ENCODE results near the gene SH3BP4.

The SH3BP4 gene

DNA sequence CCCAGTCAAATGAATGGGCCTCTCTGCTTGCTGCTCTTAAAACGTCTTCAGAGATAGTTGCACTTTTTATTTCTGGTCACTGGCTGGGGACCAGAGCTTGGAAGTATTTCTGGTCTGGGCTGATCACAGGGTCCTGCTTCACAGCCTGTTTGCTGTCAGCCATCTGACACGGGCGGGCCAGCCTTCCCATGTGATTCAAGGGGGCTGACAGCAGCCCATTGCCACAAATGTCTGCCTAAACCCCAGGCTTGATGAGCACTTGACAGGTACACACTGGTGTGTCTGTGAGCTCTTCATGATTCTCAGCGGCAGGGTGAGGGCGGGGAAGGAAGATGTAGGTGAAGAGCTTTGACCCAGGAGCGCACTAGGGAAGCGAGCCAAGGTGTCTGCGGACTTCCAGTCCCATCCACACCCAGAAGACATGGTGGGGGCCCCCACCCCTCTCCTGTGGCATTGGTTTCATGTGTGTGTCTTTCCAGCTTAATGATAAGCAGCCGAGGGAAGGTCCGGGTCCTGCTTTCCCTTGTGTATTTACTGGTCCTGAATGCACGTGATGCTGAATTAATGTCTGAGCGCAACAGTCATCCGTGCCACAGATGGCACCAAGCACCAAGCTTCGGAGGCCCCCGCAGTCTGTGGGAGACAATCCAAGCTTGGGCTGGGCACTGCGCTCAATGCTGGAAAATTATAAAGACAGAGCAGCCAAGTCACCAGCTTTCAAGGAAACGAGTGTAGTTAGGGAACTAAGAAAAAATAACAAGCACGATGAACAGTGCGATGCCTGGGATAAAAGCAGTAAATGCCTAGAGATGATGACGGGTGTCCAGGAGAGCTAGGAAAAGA is 73.3 kb downstream of the SH3BP4 start:
- TF ChIP-seq EZH2phosphoT487 (conservative IDR thresholded peaks at IDR 0.05; ENCODE audit: low read length) = no peak
- TF ChIP-seq, protein P1, sequence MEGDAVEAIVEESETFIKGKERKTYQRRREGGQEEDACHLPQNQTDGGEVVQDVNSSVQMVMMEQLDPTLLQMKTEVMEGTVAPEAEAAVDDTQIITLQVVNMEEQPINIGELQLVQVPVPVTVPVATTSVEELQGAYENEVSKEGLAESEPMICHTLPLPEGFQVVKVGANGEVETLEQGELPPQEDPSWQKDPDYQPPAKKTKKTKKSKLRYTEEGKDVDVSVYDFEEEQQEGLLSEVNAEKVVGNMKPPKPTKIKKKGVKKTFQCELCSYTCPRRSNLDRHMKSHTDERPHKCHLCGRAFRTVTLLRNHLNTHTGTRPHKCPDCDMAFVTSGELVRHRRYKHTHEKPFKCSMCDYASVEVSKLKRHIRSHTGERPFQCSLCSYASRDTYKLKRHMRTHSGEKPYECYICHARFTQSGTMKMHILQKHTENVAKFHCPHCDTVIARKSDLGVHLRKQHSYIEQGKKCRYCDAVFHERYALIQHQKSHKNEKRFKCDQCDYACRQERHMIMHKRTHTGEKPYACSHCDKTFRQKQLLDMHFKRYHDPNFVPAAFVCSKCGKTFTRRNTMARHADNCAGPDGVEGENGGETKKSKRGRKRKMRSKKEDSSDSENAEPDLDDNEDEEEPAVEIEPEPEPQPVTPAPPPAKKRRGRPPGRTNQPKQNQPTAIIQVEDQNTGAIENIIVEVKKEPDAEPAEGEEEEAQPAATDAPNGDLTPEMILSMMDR (IDR thresholded peaks at IDR 0.05; ENCODE audit: insufficient read depth, low read length, poor library complexity, severe bottlenecking) = no peak
- no peak overlapping the region for H3K9ac ChIP-seq (ENCODE audit: low read length)
- no peaks in the 10 kb centered on the region for H4K20me1 ChIP-seq (ENCODE audit: low read depth, low read length)
- H3K79me2 ChIP-seq (ENCODE audit: insufficient read depth, low read length) = no peaks in the 10 kb centered on the region
- H3F3A ChIP-seq (ENCODE audit: insufficient read depth) = no peaks in the 10 kb centered on the region
- no peak overlapping the region for H3K27ac ChIP-seq (ENCODE audit: low read depth, low read length)
- H3K4me3 ChIP-seq (ENCODE audit: insufficient read depth, low read length, poor library complexity, severe bottlenecking) = no peak overlapping the region
- H3K4me2 ChIP-seq (ENCODE audit: low read depth, low read length, poor library complexity, severe bottlenecking) = no peak overlapping the region
- no peaks in the 10 kb centered on the region for H3K36me3 ChIP-seq (ENCODE audit: low read length)
- no peaks in the 10 kb centered on the region for H3K9me3 ChIP-seq (ENCODE audit: insufficient read depth, low read length)
- no peak overlapping the region for H2AFZ ChIP-seq (ENCODE audit: low read depth, low read length, severe bottlenecking)
- H3K27me3 ChIP-seq (ENCODE audit: low read length) = no peaks in the 10 kb centered on the region
- H3K9me2 ChIP-seq (replicated peaks; ENCODE audit: insufficient read depth, low read length) = no peaks in the 10 kb centered on the region

DNA sequence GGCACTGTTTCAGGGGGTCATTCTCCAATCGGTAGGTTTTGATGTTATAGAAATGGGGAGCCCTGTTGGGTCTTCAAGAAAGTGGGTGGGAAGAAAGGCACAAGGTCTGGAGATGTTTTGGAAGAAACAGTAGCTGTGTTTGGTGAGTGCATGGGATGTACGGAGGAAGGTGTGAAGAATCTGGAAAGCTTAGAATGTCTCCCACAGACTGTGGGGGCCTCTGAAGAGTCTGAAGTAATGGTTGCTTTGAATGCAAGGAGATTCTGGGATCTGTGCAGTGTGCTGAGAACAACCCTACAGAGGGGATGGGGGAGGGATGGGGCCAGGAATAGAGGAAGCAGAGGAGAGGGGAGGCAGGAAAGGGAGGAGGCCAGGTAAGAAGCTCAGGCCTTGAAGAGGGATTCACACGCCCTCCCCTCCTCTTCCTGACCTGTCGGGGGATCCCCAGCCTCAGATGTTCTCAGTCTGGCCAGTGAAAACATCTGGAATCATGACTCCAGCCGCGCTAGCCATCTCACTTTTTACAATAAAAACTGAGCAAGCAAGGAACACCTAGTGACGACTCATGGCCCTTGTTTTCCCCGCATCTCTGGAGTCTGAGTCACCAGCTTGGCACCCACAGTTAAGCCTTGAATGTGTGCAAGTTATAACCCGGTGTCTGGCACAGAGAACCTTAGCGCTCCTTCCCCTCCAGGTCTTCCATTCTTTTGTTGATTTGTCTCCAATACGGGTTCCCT is 74.2 kb downstream of the SH3BP4 start:
- Histone ChIP-seq H3F3A (ENCODE audit: insufficient read depth) (no peaks in the 10 kb centered on the region), H3K4me2 (ENCODE audit: low read depth, low read length, poor library complexity, severe bottlenecking) (no peak overlapping the region), H3K36me3 (ENCODE audit: low read length) (no peaks in the 10 kb centered on the region), H3K79me2 (ENCODE audit: insufficient read depth, low read length) (no peaks in the 10 kb centered on the region), H2AFZ (ENCODE audit: low read depth, low read length, severe bottlenecking) (no peak overlapping the region), H4K20me1 (ENCODE audit: low read depth, low read length) (no peaks in the 10 kb centered on the region), H3K27me3 (ENCODE audit: low read length) (no peaks in the 10 kb centered on the region), H3K9me3 (ENCODE audit: insufficient read depth, low read length) (no peaks in the 10 kb centered on the region), H3K4me3 (ENCODE audit: insufficient read depth, low read length, poor library complexity, severe bottlenecking) (no peak overlapping the region), H3K9me2 (replicated peaks; ENCODE audit: insufficient read depth, low read length) (no peaks in the 10 kb centered on the region), H3K27ac (ENCODE audit: low read depth, low read length) (no peak overlapping the region), H3K9ac (ENCODE audit: low read length) (no peak overlapping the region)
- no peak for TF ChIP-seq EZH2phosphoT487 (conservative IDR thresholded peaks at IDR 0.05; ENCODE audit: low read length)

DNA sequence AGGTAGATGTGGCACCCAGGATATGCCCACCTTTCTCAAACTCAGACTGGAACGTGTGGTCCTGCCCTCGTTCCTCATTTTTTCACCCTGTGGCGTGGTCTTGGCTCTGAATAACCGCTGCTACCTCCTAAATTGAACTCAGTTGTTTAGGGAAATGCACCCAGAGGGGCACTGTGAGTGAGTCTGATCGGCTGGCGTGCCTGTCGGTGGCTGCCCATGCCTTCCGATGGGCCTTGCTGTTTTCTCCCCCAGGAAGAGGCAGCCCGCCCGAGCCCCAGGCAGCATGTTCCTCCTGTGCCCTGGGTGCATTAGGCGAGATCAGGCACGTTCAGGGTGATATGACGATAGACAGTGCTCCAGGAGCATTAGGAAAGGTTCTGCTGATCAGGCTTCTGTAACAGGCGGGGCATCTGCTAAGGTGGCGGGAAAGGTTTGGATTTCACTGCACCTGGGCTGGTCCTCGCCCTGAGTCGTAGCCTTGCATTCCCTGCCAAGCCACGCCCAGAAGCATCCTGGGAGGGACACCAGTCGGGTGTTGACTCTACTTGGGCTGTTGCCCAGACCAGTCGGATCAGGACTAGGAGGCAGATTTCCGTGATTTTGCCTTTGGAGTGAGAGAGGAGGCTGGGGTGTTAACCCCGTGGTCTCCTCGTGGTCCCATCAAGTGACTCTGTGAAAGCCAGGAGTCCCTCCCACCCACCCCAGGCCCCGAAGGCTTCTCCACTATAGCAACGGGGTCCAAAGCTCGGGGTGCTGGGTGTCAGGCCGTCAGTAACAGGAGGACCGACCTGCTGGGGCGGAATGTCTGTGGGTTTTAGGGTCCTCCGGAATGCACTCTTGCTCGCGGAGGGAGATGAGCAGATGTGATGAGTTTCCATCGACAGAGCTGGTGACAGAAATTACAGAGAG is 75.1 kb downstream of the SH3BP4 start:
- H3K9ac ChIP-seq (ENCODE audit: low read length) = no peak overlapping the region
- no peaks in the 10 kb centered on the region for H3K36me3 ChIP-seq (ENCODE audit: low read length)
- H4K20me1 ChIP-seq (ENCODE audit: low read depth, low read length) = no peaks in the 10 kb centered on the region
- no peak overlapping the region for H3K27ac ChIP-seq (ENCODE audit: low read depth, low read length)
- TF ChIP-seq EZH2phosphoT487 (conservative IDR thresholded peaks at IDR 0.05; ENCODE audit: low read length) = no peak
- TF ChIP-seq, protein P1 (IDR thresholded peaks at IDR 0.05; ENCODE audit: insufficient read depth, low read length, poor library complexity, severe bottlenecking) = no peak
- no peaks in the 10 kb centered on the region for H3K9me2 ChIP-seq (replicated peaks; ENCODE audit: insufficient read depth, low read length)
- no peak overlapping the region for H3K4me2 ChIP-seq (ENCODE audit: low read depth, low read length, poor library complexity, severe bottlenecking)
- H3K27me3 ChIP-seq (ENCODE audit: low read length) = no peaks in the 10 kb centered on the region
- H3K9me3 ChIP-seq (ENCODE audit: insufficient read depth, low read length) = no peaks in the 10 kb centered on the region
- H3K79me2 ChIP-seq (ENCODE audit: insufficient read depth, low read length) = no peaks in the 10 kb centered on the region
- no peaks in the 10 kb centered on the region for H3F3A ChIP-seq (ENCODE audit: insufficient read depth)
- H2AFZ ChIP-seq (ENCODE audit: low read depth, low read length, severe bottlenecking) = no peak overlapping the region
- no peak overlapping the region for H3K4me3 ChIP-seq (ENCODE audit: insufficient read depth, low read length, poor library complexity, severe bottlenecking)

Measured in SU-DHL-6 (cell line).